Activated CD4-positive, alpha-beta T cell treated with anti-CD3 and anti-CD28 coated beads for 1 hour (primary cell): Measurements from ENCODE around the gene CHRD.

Experiments
- DNase-seq: peaks from one replicate; pipeline ENCODE4 v3.0.0-alpha.2; 2020

Gene CHRD

DNA sequence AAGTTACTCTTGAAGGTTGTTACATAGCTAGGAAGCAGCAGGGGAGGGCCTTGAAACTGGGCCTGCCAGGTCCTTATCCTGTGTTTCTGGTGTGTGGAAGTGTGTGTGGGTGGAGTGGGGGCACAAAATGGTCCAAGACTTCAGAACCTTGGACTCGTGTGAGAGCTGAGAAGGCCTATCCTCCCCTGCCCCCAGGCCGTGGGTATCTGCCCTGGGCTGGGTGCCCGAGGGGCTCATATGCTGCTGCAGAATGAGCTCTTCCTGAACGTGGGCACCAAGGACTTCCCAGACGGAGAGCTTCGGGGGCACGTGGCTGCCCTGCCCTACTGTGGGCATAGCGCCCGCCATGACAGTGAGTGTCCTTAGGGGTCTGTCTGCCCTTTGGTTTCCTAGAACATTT lies 4.5 kb downstream of the CHRD start:
- DNase-seq = no peak

DNA sequence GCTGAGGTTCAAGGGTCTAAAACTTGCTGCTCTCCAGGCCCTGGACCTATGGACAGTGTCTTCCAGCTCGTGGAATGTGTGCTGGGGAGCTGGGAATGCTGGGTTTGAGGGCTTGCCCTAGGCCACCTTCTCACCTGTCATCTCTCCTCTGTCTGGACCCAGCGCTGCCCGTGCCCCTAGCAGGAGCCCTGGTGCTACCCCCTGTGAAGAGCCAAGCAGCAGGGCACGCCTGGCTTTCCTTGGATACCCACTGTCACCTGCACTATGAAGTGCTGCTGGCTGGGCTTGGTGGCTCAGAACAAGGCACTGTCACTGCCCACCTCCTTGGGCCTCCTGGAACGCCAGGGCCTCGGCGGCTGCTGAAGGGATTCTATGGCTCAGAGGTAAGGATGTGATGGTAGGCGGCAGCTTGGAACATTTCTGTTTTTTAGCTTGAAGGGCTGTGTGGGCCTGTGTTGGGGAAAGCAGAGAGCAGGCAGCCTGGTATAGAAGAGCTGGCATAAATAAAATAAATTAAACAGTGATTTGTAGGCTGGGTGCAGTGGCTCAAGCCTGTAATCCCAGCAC lies 5.1 kb downstream of the CHRD start:
- no peak for DNase-seq

DNA sequence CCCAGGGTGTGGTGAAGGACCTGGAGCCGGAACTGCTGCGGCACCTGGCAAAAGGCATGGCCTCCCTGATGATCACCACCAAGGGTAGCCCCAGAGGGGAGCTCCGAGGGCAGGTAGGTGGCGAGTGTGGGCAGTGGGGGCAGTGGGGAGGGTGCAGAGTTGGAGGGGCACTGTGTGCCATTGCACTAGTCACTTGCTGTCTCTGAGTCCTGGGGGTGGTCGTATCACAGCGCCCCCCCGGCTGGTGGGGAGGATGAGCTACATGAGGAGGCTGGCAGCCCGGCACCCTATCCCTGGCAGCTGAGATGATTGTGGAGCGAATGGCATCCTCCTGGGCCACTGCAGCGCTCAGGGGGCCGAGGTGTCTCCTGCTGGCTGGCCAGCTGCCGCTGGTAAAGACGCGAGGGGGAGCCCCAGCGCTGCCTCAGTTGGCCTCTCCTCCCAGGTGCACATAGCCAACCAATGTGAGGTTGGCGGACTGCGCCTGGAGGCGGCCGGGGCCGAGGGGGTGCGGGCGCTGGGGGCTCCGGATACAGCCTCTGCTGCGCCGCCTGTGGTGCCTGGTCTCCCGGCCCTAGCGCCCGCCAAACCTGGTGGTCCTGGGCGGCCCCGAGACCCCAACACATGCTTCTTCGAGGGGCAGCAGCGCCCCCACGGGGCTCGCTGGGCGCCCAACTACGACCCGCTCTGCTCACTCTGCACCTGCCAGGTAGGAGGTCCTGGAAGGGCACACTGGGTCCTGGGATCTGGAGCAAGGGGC lies 6.4 kb downstream of the CHRD start:
- no peak for DNase-seq

DNA sequence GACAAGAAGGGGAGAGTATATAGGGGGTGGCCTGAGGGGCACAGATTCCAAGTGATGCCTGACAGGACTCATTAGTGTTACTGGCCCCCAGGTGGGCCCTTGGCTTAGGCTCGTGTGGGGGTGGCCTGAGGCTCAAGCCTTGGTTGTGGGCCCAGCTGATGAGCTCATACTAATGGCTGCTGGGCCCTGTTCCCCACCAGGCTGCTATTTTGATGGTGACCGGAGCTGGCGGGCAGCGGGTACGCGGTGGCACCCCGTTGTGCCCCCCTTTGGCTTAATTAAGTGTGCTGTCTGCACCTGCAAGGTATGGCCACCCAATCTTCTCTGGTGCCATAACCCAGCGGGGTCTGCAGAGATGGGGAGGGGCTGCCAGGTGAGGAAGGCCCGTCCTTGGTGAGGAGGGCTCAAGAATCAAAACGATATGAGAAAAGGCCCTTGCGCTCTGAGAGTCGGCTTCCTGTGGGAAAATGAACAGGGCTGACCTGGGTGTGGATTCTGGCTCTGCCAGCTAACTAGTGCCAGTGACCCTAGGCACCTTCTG lies 7.4 kb downstream of the CHRD start:
- no peak for DNase-seq

- DNase-seq = no peak
These were observed 8.5 kb downstream of the CHRD start for GRCh38 chr3:184388164-184388935.

- no peak for DNase-seq
These were observed 9.0 kb downstream of the CHRD start for GRCh38 chr3:184388936-184389230.

DNA sequence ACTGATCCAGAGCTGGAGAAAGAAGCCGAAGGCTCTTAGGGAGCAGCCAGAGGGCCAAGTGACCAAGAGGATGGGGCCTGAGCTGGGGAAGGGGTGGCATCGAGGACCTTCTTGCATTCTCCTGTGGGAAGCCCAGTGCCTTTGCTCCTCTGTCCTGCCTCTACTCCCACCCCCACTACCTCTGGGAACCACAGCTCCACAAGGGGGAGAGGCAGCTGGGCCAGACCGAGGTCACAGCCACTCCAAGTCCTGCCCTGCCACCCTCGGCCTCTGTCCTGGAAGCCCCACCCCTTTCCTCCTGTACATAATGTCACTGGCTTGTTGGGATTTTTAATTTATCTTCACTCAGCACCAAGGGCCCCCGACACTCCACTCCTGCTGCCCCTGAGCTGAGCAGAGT lies 9.5 kb downstream of the CHRD start:
- no peak for DNase-seq

- DNase-seq = no peak
These were observed 10.2 kb downstream of the CHRD start for GRCh38 chr3:184389935-184390528.

GRCh38 chr3:184391266-184391665 lies 11.4 kb downstream of the CHRD start:
- no peak for DNase-seq

GRCh38 chr3:184395320-184395660 lies 15.4 kb downstream of the CHRD start:
- no peak for DNase-seq

DNA sequence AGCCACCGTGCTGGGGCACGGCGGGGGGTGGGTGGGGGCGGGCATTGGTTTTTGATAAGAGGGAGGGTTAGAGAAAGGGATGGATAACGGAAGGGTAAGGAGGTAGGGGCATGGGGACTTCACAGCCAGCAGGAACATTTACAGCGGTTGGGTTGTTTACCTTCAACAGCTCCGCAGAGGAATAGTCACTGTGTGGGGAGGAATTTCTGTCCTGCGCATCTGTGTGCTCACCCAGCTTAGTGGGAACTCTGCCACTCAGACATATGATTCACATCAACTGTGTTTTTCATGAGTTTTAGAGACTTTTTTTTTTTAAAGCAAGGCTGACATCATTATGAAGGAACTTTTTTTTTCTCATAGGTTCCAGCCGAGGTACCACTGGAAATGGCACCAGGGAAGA lies 19.6 kb downstream of the CHRD start:
- DNase-seq = no peak

DNA sequence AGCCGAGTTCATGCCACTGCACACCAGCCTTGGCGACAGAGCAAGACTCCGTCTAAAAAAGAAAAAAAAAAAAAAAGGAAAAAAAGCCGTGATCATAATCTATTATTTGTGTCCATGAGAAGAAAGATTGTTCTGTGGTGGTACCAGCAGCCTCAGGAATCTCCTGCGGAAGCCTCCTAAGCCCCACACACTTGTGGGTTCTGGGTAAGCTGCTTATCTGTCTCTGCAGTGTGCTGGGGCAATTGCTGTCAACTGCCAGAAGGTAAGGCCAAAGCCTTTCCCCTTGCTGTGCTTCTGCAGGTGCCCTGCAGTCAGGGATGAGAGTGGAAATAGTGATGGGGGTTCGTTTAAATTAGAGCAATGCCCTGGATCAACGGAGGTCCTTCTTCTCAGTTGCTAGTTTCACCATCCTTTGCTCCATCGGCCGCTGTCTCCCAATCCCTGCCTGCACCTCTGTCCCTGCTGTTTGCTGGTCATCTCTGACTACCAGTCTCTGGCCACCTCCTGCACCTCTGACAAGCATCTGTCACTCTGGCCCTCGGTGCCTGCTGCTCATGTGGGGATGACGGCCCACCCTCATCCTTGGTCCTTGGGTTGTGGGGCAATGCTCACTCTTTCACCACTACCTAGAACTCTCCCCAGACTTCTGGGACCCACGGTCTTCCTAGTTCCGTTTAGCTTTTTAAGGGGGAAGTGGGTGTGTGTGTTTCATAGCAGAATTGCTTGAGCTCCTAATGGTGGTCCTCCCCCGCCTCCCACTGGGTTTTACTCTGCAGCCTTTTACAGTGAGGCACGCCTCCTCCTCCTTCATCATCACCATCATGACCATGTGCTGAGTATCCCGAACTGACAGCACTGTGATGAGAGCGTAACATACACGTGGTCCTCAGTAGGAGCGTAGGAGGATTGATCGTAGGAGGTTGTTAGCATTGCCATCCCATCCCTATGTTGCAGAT lies 25.5 kb downstream of the CHRD start:
- DNase-seq = no peak

GRCh38 chr3:184409331-184409926 lies 29.6 kb downstream of the CHRD start:
- DNase-seq = no peak

GRCh38 chr3:184409946-184410500 lies 30.2 kb downstream of the CHRD start:
- DNase-seq = no peak

GRCh38 chr3:184414418-184415202 lies 34.8 kb downstream of the CHRD start:
- no peak for DNase-seq

GRCh38 chr3:184415203-184415490 lies 35.3 kb downstream of the CHRD start:
- DNase-seq = no peak

- peak; percentile 62 for DNase-seq
These were observed 37.9 kb downstream of the CHRD start for GRCh38 chr3:184417619-184418327.

GRCh38 chr3:184419171-184419570 lies 39.3 kb downstream of the CHRD start:
- DNase-seq = no peak

DNA sequence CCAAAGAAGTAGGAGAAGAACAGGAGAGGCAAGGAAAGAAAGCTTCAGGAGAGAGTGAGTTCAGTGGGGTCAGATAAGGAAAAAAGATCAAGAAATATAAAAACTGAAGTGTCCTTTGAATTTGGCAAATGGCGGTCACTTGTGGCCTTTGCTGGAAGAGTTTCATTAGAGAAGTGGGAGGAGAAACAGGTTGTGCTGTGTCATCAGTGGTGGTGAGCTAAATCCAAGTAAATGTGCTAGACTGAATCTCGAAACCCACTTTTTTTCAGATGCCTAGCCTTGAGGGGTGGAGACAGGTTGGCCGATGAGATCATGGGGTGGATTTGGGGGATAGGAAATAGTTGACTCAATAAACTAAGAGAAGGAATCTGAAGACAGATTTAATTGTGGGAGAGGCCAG lies 43.7 kb downstream of the CHRD start:
- DNase-seq = no peak

GRCh38 chr3:184426691-184427141 lies 46.9 kb downstream of the CHRD start:
- no peak for DNase-seq
